Measurements from ENCODE around the gene ABCC3.

GRCh38 chr17:50692448-50693035, 57.9 kb downstream of the ABCC3 start:
- no peak for TF ChIP-seq CTCF (IDR thresholded peaks at IDR 0.05)
- no peak for TF ChIP-seq POLR2A (IDR thresholded peaks at IDR 0.05)
- no peak for TF ChIP-seq EP300 (IDR thresholded peaks at IDR 0.05)
